ENCODE results near the gene MARCOL.

DNA sequence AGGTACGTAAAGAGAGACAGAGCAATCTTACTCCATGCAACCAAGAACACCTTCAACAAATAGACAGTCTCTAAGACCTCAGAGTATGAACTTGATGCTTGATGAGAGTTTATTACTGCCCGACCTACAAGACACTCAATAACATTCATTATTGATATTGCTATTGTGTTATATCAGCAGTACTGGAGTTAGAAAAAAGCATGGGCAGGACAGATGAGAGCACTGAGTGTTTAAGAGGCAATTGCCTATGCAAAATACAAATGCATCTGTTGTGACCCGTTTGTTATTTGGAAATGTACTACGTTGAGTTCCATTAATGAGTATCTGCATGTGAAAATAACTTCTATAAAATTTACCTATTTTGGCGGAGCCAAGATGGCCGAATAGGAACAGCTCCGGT is 8.1 kb upstream of the MARCOL start:
- TF ChIP-seq, protein P1, sequence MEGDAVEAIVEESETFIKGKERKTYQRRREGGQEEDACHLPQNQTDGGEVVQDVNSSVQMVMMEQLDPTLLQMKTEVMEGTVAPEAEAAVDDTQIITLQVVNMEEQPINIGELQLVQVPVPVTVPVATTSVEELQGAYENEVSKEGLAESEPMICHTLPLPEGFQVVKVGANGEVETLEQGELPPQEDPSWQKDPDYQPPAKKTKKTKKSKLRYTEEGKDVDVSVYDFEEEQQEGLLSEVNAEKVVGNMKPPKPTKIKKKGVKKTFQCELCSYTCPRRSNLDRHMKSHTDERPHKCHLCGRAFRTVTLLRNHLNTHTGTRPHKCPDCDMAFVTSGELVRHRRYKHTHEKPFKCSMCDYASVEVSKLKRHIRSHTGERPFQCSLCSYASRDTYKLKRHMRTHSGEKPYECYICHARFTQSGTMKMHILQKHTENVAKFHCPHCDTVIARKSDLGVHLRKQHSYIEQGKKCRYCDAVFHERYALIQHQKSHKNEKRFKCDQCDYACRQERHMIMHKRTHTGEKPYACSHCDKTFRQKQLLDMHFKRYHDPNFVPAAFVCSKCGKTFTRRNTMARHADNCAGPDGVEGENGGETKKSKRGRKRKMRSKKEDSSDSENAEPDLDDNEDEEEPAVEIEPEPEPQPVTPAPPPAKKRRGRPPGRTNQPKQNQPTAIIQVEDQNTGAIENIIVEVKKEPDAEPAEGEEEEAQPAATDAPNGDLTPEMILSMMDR (IDR thresholded peaks at IDR 0.05 in 2 of 3, conservative IDR thresholded peaks at IDR 0.05 in 1 of 3; ENCODE audit: borderline replicate concordance in 1 of 3, insufficient read depth in 1 of 3, low read depth in 2 of 3, low read length in 2 of 3): no peak
- TF ChIP-seq POLR2A (IDR thresholded peaks at IDR 0.05; ENCODE audit: borderline replicate concordance, extremely low read depth, insufficient read depth, insufficient read length): no peak
- no peak for TF ChIP-seq CEBPB (IDR thresholded peaks at IDR 0.05; ENCODE audit: low read depth)
